HG02970 (cell line): ENCODE data around the gene NACC2.

Source experiments
- ATAC-seq: cut with Tn5 transposase; IDR thresholded peaks from one replicate; pipeline ENCODE4 v1.9.1; 2021; ENCODE audit warnings: mild to moderate bottlenecking, moderate library complexity, moderate number of reproducible peaks; ENCODE audit not compliant: unreplicated experiment, low FRiP score

NACC2 gene

GRCh38 chr9:136093995-136094881 is 851 bp downstream of the NACC2 start:
- ATAC-seq, result no peak

GRCh38 chr9:136093346-136093986 is 1.6 kb downstream of the NACC2 start:
- ATAC-seq, result no peak

- ATAC-seq, result no peak
Measured at GRCh38 chr9:136092741-136093140, 2.3 kb downstream of the NACC2 start.

GRCh38 chr9:136092353-136092650 is 2.8 kb downstream of the NACC2 start:
- no peak for ATAC-seq

- no peak for ATAC-seq
Measured at GRCh38 chr9:136091582-136092352, 3.3 kb downstream of the NACC2 start.

GRCh38 chr9:136090768-136091581 is 4.1 kb downstream of the NACC2 start:
- ATAC-seq, result no peak

- no peak for ATAC-seq
Measured at GRCh38 chr9:136090056-136090735, 4.9 kb downstream of the NACC2 start.

GRCh38 chr9:136089697-136090045 is 5.4 kb downstream of the NACC2 start:
- no peak for ATAC-seq

- ATAC-seq, result no peak
Measured at GRCh38 chr9:136088939-136089696, 6.0 kb downstream of the NACC2 start.

- no peak for ATAC-seq
Measured at GRCh38 chr9:136088481-136088938, 6.6 kb downstream of the NACC2 start.

- no peak for ATAC-seq
Measured at GRCh38 chr9:136087741-136088480, 7.2 kb downstream of the NACC2 start.

GRCh38 chr9:136086951-136087740 is 7.9 kb downstream of the NACC2 start:
- no peak for ATAC-seq

- no peak for ATAC-seq
Measured at GRCh38 chr9:136086213-136086881, 8.7 kb downstream of the NACC2 start.

- ATAC-seq, result no peak
Measured at GRCh38 chr9:136085815-136086212, 9.3 kb downstream of the NACC2 start.

GRCh38 chr9:136084063-136084944 is 10.8 kb downstream of the NACC2 start:
- no peak for ATAC-seq

GRCh38 chr9:136083558-136084062 is 11.5 kb downstream of the NACC2 start:
- no peak for ATAC-seq
